Calu3 (cell line): ENCODE measurements around the gene ANKRD33B. TPM values are rescaled to one million over a fixed set of nuclear protein-coding genes. Genes with fewer than 3 reads are reported as not detected.

Experiments
- BruUV-seq: library from RNA; stranded (reverse); fragments of 400-500 nt; replicated peaks from 2 replicates; lab custom pipeline; 2021; lab: Mats Ljungman, UMichigan
- CTCF ChIA-PET: fragments of 300-600 bp; sonication (Branson Sonifier 250); formaldehyde crosslinking; loops from one replicate; lab custom pipeline; 2022; ENCODE audit warnings: antibody characterized with exemption; lab: Charles Lee
- DNase-seq: peaks from one replicate; pipeline ENCODE4 v3.0.0; 2022
- H3K27ac Mint-ChIP-seq: one replicate; pipeline ENCODE4 v1.8.0; 2022; ENCODE audit warnings: mixed read lengths; ENCODE audit not compliant: unreplicated experiment
- H3K27me3 Mint-ChIP-seq: one replicate; pipeline ENCODE4 v1.8.0; 2022; ENCODE audit warnings: mixed read lengths; ENCODE audit not compliant: unreplicated experiment
- H3K36me3 Mint-ChIP-seq: one replicate; pipeline ENCODE4 v1.8.0; 2022; ENCODE audit warnings: mild to moderate bottlenecking, moderate library complexity, mixed read lengths; ENCODE audit not compliant: insufficient read depth, unreplicated experiment
- H3K4me1 Mint-ChIP-seq: one replicate; pipeline ENCODE4 v1.8.0; 2022; ENCODE audit warnings: mild to moderate bottlenecking, low read depth, mixed read lengths; ENCODE audit not compliant: unreplicated experiment
- H3K4me3 Mint-ChIP-seq: one replicate; pipeline ENCODE4 v1.8.0; 2022; ENCODE audit warnings: mild to moderate bottlenecking, low read depth, moderate library complexity, mixed read lengths; ENCODE audit not compliant: unreplicated experiment
- H3K9me3 Mint-ChIP-seq: one replicate; pipeline ENCODE4 v1.8.0; 2022; ENCODE audit warnings: low read depth, mixed read lengths; ENCODE audit not compliant: unreplicated experiment
- intact Hi-C: fragments of 100-400 bp; cut with micrococcal nuclease; formaldehyde crosslinking; loops from one replicate; pipeline ENCODE4 v1.10.0; 2022; ENCODE audit not compliant: unreplicated experiment
- total RNA-seq: library from RNA; stranded (reverse); gene quantifications from 2 replicates; pipeline ENCODE4 v1.2.3, GENCODE V29; 2022
- TF ChIP-seq, protein P1 (sequence below): fragments of 200-600 bp; IDR thresholded peaks from one replicate; pipeline ENCODE4 v1.8.0; 2022; ENCODE audit warnings: antibody characterized with exemption; ENCODE audit not compliant: unreplicated experiment

ANKRD33B gene
- total RNA-seq, 1 experiment from 2014 or later, result 3.6 TPM

DNA sequence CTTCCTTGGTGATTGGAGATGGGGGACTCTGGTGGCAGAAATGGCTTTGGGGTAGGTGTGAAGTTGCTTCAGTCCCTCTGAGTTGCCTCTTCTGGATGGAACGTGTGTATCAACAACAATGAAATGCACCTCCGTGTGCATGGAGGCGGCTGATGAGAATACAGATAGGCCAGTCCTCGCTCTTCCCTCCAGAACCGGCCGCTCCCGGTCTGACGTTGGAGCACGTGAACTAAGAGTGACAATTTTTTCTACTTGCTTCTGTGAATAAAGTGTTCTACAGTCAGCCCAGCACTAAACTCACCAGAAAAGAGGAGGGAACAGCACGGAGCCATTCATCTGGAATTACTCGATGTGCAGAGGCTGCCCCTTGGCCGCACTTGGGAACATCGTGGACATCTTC lies 90.7 kb downstream of the ANKRD33B start:
- Mint-ChIP-seq H3K9me3 (no peaks in the 10 kb centered on the region), H3K4me1 (no peaks in the 10 kb centered on the region), H3K27ac (no peak overlapping the region), H3K4me3 (no peak overlapping the region), H3K36me3 (no peaks in the 10 kb centered on the region), H3K27me3 (no peaks in the 10 kb centered on the region)
- TF ChIP-seq, protein P1, sequence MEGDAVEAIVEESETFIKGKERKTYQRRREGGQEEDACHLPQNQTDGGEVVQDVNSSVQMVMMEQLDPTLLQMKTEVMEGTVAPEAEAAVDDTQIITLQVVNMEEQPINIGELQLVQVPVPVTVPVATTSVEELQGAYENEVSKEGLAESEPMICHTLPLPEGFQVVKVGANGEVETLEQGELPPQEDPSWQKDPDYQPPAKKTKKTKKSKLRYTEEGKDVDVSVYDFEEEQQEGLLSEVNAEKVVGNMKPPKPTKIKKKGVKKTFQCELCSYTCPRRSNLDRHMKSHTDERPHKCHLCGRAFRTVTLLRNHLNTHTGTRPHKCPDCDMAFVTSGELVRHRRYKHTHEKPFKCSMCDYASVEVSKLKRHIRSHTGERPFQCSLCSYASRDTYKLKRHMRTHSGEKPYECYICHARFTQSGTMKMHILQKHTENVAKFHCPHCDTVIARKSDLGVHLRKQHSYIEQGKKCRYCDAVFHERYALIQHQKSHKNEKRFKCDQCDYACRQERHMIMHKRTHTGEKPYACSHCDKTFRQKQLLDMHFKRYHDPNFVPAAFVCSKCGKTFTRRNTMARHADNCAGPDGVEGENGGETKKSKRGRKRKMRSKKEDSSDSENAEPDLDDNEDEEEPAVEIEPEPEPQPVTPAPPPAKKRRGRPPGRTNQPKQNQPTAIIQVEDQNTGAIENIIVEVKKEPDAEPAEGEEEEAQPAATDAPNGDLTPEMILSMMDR, result no peak
- intact Hi-C loops, result no loop called here
- no TSS peak for BruUV-seq
- CTCF ChIA-PET, result no interaction called here
- DNase-seq, result no peak

DNA sequence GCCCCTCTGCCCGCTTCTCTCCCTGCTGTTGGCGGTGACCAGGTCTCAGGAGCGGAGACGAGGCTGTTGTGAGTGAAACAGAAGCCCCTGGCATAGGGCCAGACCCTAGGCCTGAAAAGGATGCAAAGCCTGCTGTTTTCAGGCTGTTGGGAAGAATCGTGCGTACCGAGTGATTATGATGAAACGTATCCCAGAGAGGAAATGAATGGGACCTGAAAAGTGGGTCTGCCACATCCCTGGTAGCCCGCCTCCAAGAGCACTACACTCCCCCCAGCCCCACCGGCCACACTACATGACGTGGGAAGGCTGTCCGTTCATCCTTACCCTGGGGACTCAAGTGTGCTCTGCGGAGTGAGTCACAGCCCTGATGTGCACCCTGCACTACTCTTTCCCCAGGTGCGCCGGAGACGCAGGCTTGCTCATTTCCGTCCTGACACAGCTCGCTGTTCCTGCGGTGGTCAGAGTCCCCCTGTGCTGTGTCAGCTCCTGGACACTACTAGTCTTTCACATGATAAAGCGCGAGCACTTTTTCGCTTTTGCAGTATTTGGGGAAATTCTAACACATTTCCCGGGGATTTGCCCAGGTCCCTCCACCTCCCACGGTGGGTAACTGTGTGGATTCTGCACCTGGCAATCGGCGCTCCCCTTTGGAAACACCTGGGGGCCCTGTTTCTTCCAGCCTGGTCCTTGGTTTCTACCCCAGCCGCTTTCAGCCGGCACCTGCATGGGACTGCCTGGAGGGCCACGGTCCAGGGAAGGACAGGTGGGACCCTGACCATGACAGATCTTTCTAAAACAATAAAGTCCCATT lies 91.5 kb downstream of the ANKRD33B start:
- CTCF ChIA-PET, result no interaction called here
- DNase-seq, result no peak

DNA sequence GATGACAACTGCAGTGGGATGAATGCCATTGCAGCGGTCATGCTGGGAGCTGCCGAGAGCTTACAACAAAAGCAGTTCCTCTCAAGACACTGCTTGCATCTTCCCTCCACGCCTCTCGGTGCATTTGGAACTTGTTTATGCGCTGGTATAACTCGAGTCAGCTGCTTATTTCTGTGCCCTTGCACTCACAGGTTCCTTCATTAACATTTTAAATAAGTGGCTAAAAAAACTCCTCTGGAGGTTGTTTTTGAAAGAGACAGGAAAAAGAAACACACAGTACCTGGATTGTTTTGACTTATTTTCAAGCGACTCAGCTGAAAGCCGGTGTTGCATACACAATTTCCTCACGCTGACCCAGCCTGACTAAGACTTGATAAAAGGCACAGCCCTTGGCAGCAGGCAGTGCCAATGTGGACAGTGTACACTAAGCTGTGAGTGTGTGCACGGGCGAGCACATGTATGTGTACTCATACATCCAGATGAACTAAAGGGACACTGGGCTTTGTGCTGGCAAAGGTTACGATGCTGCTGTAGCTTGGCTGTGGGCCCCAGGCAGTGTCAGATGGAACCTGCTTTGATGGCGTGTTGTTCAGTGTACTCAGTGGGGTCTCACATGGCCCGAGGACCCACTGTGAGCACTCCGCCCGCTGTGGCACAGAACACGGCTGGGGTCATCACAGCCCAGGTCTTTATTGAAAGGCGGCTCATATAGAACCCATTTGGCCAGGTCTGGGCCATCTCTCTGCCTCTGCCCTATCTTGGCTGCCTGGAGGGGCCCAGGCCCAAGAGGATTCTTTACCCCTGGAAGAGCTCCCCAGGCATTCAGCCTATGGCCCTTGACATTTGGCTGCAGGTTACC lies 92.3 kb downstream of the ANKRD33B start:
- CTCF ChIA-PET, result no interaction called here
- BruUV-seq, result no TSS peak
- Mint-ChIP-seq H3K27me3 (peaks cover under 1% of the 10 kb centered on the region), H3K4me3 (no peak overlapping the region), H3K9me3 (no peaks in the 10 kb centered on the region), H3K36me3 (no peaks in the 10 kb centered on the region), H3K27ac (no peak overlapping the region), H3K4me1 (no peaks in the 10 kb centered on the region)
- intact Hi-C loops, result no loop called here
- DNase-seq, result no peak
- TF ChIP-seq, protein P1, result no peak

More for the DNA sequence above, 91.5 kb downstream of the ANKRD33B start:
- no peaks in the 10 kb centered on the region for H3K9me3 Mint-ChIP-seq
- H3K27me3 Mint-ChIP-seq, result no peaks in the 10 kb centered on the region
- intact Hi-C loops, result no loop called here
- H3K4me3 Mint-ChIP-seq, result no peak overlapping the region
- H3K4me1 Mint-ChIP-seq, result no peaks in the 10 kb centered on the region
- H3K27ac Mint-ChIP-seq, result no peak overlapping the region
- BruUV-seq, result no TSS peak
- H3K36me3 Mint-ChIP-seq, result no peaks in the 10 kb centered on the region
- TF ChIP-seq, protein P1, result no peak

DNA sequence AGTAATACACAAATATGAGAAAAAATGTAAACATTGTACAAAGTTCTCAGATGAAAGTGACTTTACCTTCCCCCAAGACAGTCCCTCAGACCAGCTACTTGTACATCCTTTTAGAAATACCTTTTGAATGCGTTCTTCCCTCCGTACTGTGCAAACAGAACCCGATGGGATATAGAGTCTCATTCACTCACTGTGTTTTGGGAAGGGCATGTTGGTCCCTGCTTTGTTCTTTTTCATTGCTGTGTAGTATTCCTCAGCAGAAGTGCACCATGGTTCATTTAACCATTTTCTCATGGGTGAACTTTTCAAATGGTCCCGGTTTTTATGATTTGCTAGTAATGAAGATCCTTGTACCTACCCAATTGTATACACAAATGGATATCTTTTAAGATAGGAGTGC lies 94.4 kb downstream of the ANKRD33B start:
- intact Hi-C loops, result no loop called here
- H3K4me3 Mint-ChIP-seq, result no peak overlapping the region
- H3K27ac Mint-ChIP-seq, result no peak overlapping the region
- no peaks in the 10 kb centered on the region for H3K36me3 Mint-ChIP-seq
- BruUV-seq, result no TSS peak
- TF ChIP-seq, protein P1, result no peak
- DNase-seq, result no peak
- H3K9me3 Mint-ChIP-seq, result no peaks in the 10 kb centered on the region
- H3K4me1 Mint-ChIP-seq, result no peaks in the 10 kb centered on the region
- peaks cover 21% of the 10 kb centered on the region for H3K27me3 Mint-ChIP-seq
- CTCF ChIA-PET, result no interaction called here
